Endothelial cell of umbilical vein (primary cell): Measurements from ENCODE around the gene AXDND1. TPM values are rescaled to one million over a fixed set of nuclear protein-coding genes. Genes with fewer than 3 reads are reported as not detected.

Source experiments
- BruUV-seq: library from RNA; stranded (reverse); fragments of 400-500 nt; replicated peaks from 2 replicates; lab custom pipeline; 2021; lab: Mats Ljungman, UMichigan
- CTCF ChIA-PET: fragments of 300-600, 350-600 bp; sonication (Branson Sonifier 250); formaldehyde crosslinking; loops from one replicate; lab custom pipeline; 2021; ENCODE audit warnings: antibody characterized with exemption, inconsistent platforms; lab: Charles Lee
- POLR2A ChIA-PET: fragments of 300-600, 350-600 bp; sonication (Branson Sonifier 250); formaldehyde crosslinking; loops from one replicate; lab custom pipeline; 2021; ENCODE audit warnings: antibody characterized with exemption, inconsistent platforms; lab: Charles Lee
- DNase-seq: peaks from one replicate; pipeline ENCODE4 v3.0.0-alpha.2; 2011; ENCODE audit warnings: low read depth, low spot score
- FAIRE-seq: peaks from 2 replicates; lab custom pipeline; 2011; peaks lifted over from hg19 to GRCh38; lab: Jason Lieb, UNC
- H2AFZ ChIP-seq: 2 replicates; pipeline ENCODE4 v1.6.0; 2012; ENCODE audit warnings: low read depth, low read length, control low read depth, inconsistent platforms
- H3K27ac ChIP-seq: 2 replicates; pipeline ENCODE4 v1.5.1; 2011; ENCODE audit warnings: low read depth, mild to moderate bottlenecking, control low read depth, low read length, moderate library complexity; ENCODE audit not compliant: insufficient read depth
- H3K27me3 ChIP-seq, 2 experiments: 2 replicates each; pipeline versions ENCODE4 v1.6.0 to v1.6.1; 2011; ENCODE audit warnings: low read length in 2 of 2, mixed read lengths in 1 of 2; ENCODE audit not compliant: control insufficient read depth in 2 of 2, insufficient read depth in 2 of 2
- H3K36me3 ChIP-seq, 2 experiments: 2 replicates in 1 of 2; 3 replicates in 1 of 2; pipeline ENCODE4 v1.5.1; 2011; ENCODE audit warnings: low read length in 2 of 2, mild to moderate bottlenecking in 1 of 2, moderate library complexity in 1 of 2; ENCODE audit not compliant: control insufficient read depth in 2 of 2, insufficient read depth in 2 of 2; ENCODE audit errors: extremely low read depth in 1 of 2
- H3K4me1 ChIP-seq: 3 replicates; pipeline ENCODE4 v1.5.1; 2011; ENCODE audit warnings: mild to moderate bottlenecking, low read length; ENCODE audit not compliant: control insufficient read depth, insufficient read depth; ENCODE audit errors: extremely low read depth
- H3K4me2 ChIP-seq: 2 replicates; pipeline ENCODE4 v1.6.1; 2011; ENCODE audit warnings: low read length, control low read depth, mixed read lengths; ENCODE audit not compliant: insufficient read depth
- H3K4me3 ChIP-seq, 3 experiments: fragments of 200-600 bp in 1 of 3; sonication (generic), shearing (Covaris generic) in 1 of 3; replicated peaks in 1 of 3; 2 replicates each; pipeline ENCODE4 v1.5.1; 2011 to 2016; ENCODE audit warnings: control low read depth in 3 of 3, low read length in 3 of 3, mild to moderate bottlenecking in 2 of 3, inconsistent platforms in 1 of 3, low read depth in 1 of 3, moderate library complexity in 1 of 3; ENCODE audit not compliant: insufficient read depth in 1 of 3
- H3K79me2 ChIP-seq: 2 replicates; pipeline ENCODE4 v1.6.0; 2012; ENCODE audit warnings: low read length, inconsistent platforms; ENCODE audit not compliant: control insufficient read depth, insufficient read depth
- H3K9ac ChIP-seq: replicated peaks from 2 replicates; pipeline ENCODE3; 2011; ENCODE audit warnings: low read length, control low read depth; ENCODE audit not compliant: insufficient read depth; ENCODE audit errors: extremely low read depth
- H3K9me1 ChIP-seq: replicated peaks from 3 replicates; pipeline ENCODE4 v1.6.0; 2011; ENCODE audit warnings: mild to moderate bottlenecking, low read length; ENCODE audit not compliant: control insufficient read depth, insufficient read depth; ENCODE audit errors: extremely low read depth
- H3K9me3 ChIP-seq: replicated peaks from 2 replicates; pipeline ENCODE4 v1.5.1; 2012; ENCODE audit warnings: low read length, inconsistent platforms; ENCODE audit not compliant: control insufficient read depth, insufficient read depth
- H4K20me1 ChIP-seq: replicated peaks from 2 replicates; pipeline ENCODE3; 2011; ENCODE audit warnings: mild to moderate bottlenecking, low read length; ENCODE audit not compliant: control insufficient read depth, insufficient read depth; ENCODE audit errors: extremely low read depth
- CTCF ChIP-seq, 2 donors: IDR thresholded peaks; 1 replicate in 1 of 2; 2 replicates in 1 of 2; pipeline ENCODE4 v1.5.1; 2011; ENCODE audit warnings: low read length in 2 of 2, mild to moderate bottlenecking in 2 of 2, moderate library complexity in 2 of 2, control low read depth in 1 of 2, inconsistent platforms in 1 of 2, low read depth in 1 of 2; ENCODE audit not compliant: insufficient read depth in 1 of 2; ENCODE audit errors: extremely low read depth in 1 of 2
- EZH2 ChIP-seq: IDR thresholded peaks from 2 replicates; pipeline ENCODE4 v1.6.1; 2012; ENCODE audit warnings: borderline replicate concordance, low read depth, mild to moderate bottlenecking, moderate library complexity, low read length, inconsistent platforms; ENCODE audit not compliant: severe bottlenecking
- FOS ChIP-seq: IDR thresholded peaks from 2 replicates; pipeline ENCODE4 v1.6.1; 2011; ENCODE audit warnings: mild to moderate bottlenecking, low read length, moderate library complexity, borderline replicate concordance; ENCODE audit not compliant: insufficient read depth
- GATA2 ChIP-seq: IDR thresholded peaks from 2 replicates; pipeline ENCODE4 v1.7.0; 2011; ENCODE audit warnings: low read depth, mild to moderate bottlenecking, moderate library complexity, mixed read lengths, low read length; ENCODE audit not compliant: insufficient read length, insufficient read depth
- JUN ChIP-seq: IDR thresholded peaks from 2 replicates; pipeline ENCODE4 v1.6.1; 2011; ENCODE audit warnings: borderline replicate concordance, low read depth; ENCODE audit not compliant: insufficient read length, insufficient read depth
- MAX ChIP-seq: IDR thresholded peaks from 2 replicates; pipeline ENCODE4 v1.6.1; 2011; ENCODE audit not compliant: insufficient read depth, insufficient read length
- MYC ChIP-seq: IDR thresholded peaks from one replicate; pipeline ENCODE4 v1.6.1; 2011; ENCODE audit warnings: mild to moderate bottlenecking, low read depth, low read length
- POLR2A ChIP-seq: IDR thresholded peaks from 2 replicates; pipeline ENCODE4 v1.6.1; 2012; ENCODE audit warnings: low read depth, mild to moderate bottlenecking, control low read depth, low read length
- POLR2AphosphoS5 ChIP-seq: IDR thresholded peaks from 2 replicates; pipeline ENCODE4 v1.6.1; 2012; ENCODE audit warnings: low read depth, mild to moderate bottlenecking, control low read depth, low read length, moderate library complexity; ENCODE audit not compliant: insufficient read depth
- dilution Hi-C: fragments of 300-500 bp; cut with MboI; formaldehyde crosslinking; loops from one replicate; pipeline ENCODE4 v1.15.0; 2019; ENCODE audit warnings: low sequenced_read_pairs; ENCODE audit not compliant: extremely low pct_ligation_motif_present
- intact Hi-C: fragments of 100-400 bp; cut with micrococcal nuclease; formaldehyde crosslinking; loops from one replicate; pipeline ENCODE4 v1.10.0; 2022
- polyA plus RNA-seq, 4 experiments: library from polyadenylated mRNA; depleted of rRNA in 3 of 4; stranded (reverse) in 3 of 4; unstranded in 1 of 4; fragments of >200 nt; gene quantifications; 2 replicates each; pipeline versions ENCODE4 v1.2.1 to v1.2.3, GENCODE V29; 2011 to 2012; ENCODE audit warnings: missing spikeins in 1 of 4
- total RNA-seq: library from RNA; stranded (reverse); gene quantifications from 2 replicates; pipeline ENCODE4 v1.2.3, GENCODE V29; 2021

Gene AXDND1
- total and polyA plus RNA-seq, 2 donors (not counting 3 experiments of a cell fraction or from before 2014, with no cell fraction given) = 0.17 TPM; not detected in 1

- dilution Hi-C loops (no loop called here), intact Hi-C loops (no loop called here)
- no peak overlapping the region for H3K4me2 ChIP-seq
- H3K27ac ChIP-seq = no peak overlapping the region
- FAIRE-seq = no peak
- no peak overlapping the region for H3K4me3 ChIP-seq
- no peak overlapping the region for H2AFZ ChIP-seq
- TF ChIP-seq MYC (no peak), CTCF (IDR thresholded peaks at IDR 0.05; ENCODE audit: extremely low read depth in 1 of 2, insufficient read depth in 1 of 2, low read depth in 1 of 2, low read length in 2 of 2) (no peak), MAX (no peak), POLR2AphosphoS5 (no peak), EZH2 (no peak), POLR2A (no peak), FOS (no peak), JUN (no peak), GATA2 (no peak)
- H3K9me1 ChIP-seq = no peaks in the 10 kb centered on the region
- no peaks in the 10 kb centered on the region for H3K4me1 ChIP-seq
- H3K27me3 ChIP-seq = no peaks in the 10 kb centered on the region
- no peak for DNase-seq
- no TSS peak for BruUV-seq
- H3K79me2 ChIP-seq = peaks cover 13% of the 10 kb centered on the region
- H4K20me1 ChIP-seq = no peaks in the 10 kb centered on the region
- no peaks in the 10 kb centered on the region for H3K9me3 ChIP-seq
- H3K36me3 ChIP-seq = no peaks in the 10 kb centered on the region
- H3K9ac ChIP-seq = no peak overlapping the region
- CTCF ChIA-PET = no interaction called here
- POLR2A ChIA-PET = no interaction called here
These were observed 43.2 kb upstream of the AXDND1 start for GRCh38 chr1:179322557-179322956.
